DND-41 (cell line): ENCODE results near the gene HPS5.

Source experiments
- ATAC-seq: fragments of 200-7000 bp; cut with Tn5 transposase; 3 replicates; pipeline ENCODE4 v1.9.1; 2021; ENCODE audit warnings: low read depth; ENCODE audit not compliant: insufficient read depth
- DNase-seq: peaks from one replicate; pipeline ENCODE4 v3.0.0-alpha.2; 2020
- H2AFZ ChIP-seq: 2 replicates; pipeline ENCODE4 v1.6.0; 2012; ENCODE audit warnings: low read depth, low read length
- H3K27ac ChIP-seq: 2 replicates; pipeline ENCODE4 v1.5.1; 2012; ENCODE audit warnings: low read length, inconsistent platforms
- H3K27me3 ChIP-seq: fragments of 200-600 bp; sonication (generic); 2 replicates; pipeline ENCODE4 v1.6.0; 2012; ENCODE audit warnings: low read length, mild to moderate bottlenecking, inconsistent platforms; ENCODE audit not compliant: insufficient read depth, poor library complexity
- H3K36me3 ChIP-seq: 2 replicates; pipeline ENCODE4 v1.5.1; 2012; ENCODE audit warnings: low read length, inconsistent platforms; ENCODE audit not compliant: insufficient read depth
- H3K4me1 ChIP-seq: 2 replicates; pipeline ENCODE4 v1.5.1; 2012; ENCODE audit warnings: mild to moderate bottlenecking, low read length; ENCODE audit not compliant: insufficient read depth
- H3K4me2 ChIP-seq: 2 replicates; pipeline ENCODE4 v1.6.0; 2012; ENCODE audit warnings: mild to moderate bottlenecking, moderate library complexity, low read length, inconsistent platforms; ENCODE audit not compliant: insufficient read depth
- H3K4me3 ChIP-seq, 2 experiments: fragments of 200-600 bp in 1 of 2; shearing (Covaris generic) in 1 of 2; 2 replicates each; pipeline ENCODE4 v1.5.1; 2012 to 2016; ENCODE audit warnings: inconsistent platforms in 2 of 2, low read length in 2 of 2, mild to moderate bottlenecking in 2 of 2, low read depth in 1 of 2, moderate library complexity in 1 of 2
- H3K79me2 ChIP-seq: 2 replicates; pipeline ENCODE4 v1.6.0; 2012; ENCODE audit warnings: low read length, inconsistent platforms; ENCODE audit not compliant: insufficient read depth
- H3K9ac ChIP-seq: 2 replicates; pipeline ENCODE4 v1.6.0; 2012; ENCODE audit warnings: low read depth, mild to moderate bottlenecking, inconsistent platforms, low read length, moderate library complexity
- H3K9me3 ChIP-seq: 2 replicates; pipeline ENCODE4 v1.5.1; 2012; ENCODE audit warnings: low read length, moderate library complexity, mild to moderate bottlenecking, inconsistent platforms; ENCODE audit not compliant: insufficient read depth, severe bottlenecking
- H4K20me1 ChIP-seq: 2 replicates; pipeline ENCODE4 v1.6.0; 2012; ENCODE audit warnings: low read length; ENCODE audit not compliant: insufficient read depth
- CTCF ChIP-seq: IDR thresholded peaks from 2 replicates; pipeline ENCODE4 v1.5.1; 2012; ENCODE audit warnings: borderline replicate concordance, low read length, moderate library complexity, mild to moderate bottlenecking; ENCODE audit not compliant: poor library complexity, severe bottlenecking; ENCODE audit errors: extremely low read depth
- EZH2 ChIP-seq: IDR thresholded peaks from 3 replicates; pipeline ENCODE4 v1.6.1; 2012; ENCODE audit warnings: borderline replicate concordance, low read depth, mild to moderate bottlenecking, moderate library complexity, low read length, inconsistent platforms; ENCODE audit not compliant: severe bottlenecking

The HPS5 gene

GRCh38 chr11:18282626-18283025 is 39.3 kb downstream of the HPS5 start:
- TF ChIP-seq EZH2 (no peak), CTCF (no peak)
- DNase-seq: no peak
- no peak for ATAC-seq
- Histone ChIP-seq H3K9me3 (no peaks in the 10 kb centered on the region), H3K36me3 (peaks cover 68% of the 10 kb centered on the region), H4K20me1 (no peaks in the 10 kb centered on the region), H3K4me3 (no peak overlapping the region), H3K27me3 (no peaks in the 10 kb centered on the region), H3K9ac (no peak overlapping the region), H2AFZ (no peak overlapping the region), H3K27ac (no peak overlapping the region), H3K4me1 (no peaks in the 10 kb centered on the region), H3K79me2 (no peaks in the 10 kb centered on the region), H3K4me2 (no peak overlapping the region)

- no peak overlapping the region for H2AFZ ChIP-seq
- no peak overlapping the region for H3K27ac ChIP-seq
- H3K9me3 ChIP-seq: no peaks in the 10 kb centered on the region
- H3K36me3 ChIP-seq: peaks cover 50% of the 10 kb centered on the region
- no peaks in the 10 kb centered on the region for H3K27me3 ChIP-seq
- H3K79me2 ChIP-seq: no peaks in the 10 kb centered on the region
- TF ChIP-seq CTCF (no peak), EZH2 (no peak)
- DNase-seq: no peak
- ATAC-seq: no peak
- H3K4me2 ChIP-seq: no peak overlapping the region
- H3K4me3 ChIP-seq: no peak overlapping the region
- no peak overlapping the region for H3K9ac ChIP-seq
- no peaks in the 10 kb centered on the region for H3K4me1 ChIP-seq
- no peaks in the 10 kb centered on the region for H4K20me1 ChIP-seq
These were observed 41.4 kb downstream of the HPS5 start for GRCh38 chr11:18280438-18281045.

DNA sequence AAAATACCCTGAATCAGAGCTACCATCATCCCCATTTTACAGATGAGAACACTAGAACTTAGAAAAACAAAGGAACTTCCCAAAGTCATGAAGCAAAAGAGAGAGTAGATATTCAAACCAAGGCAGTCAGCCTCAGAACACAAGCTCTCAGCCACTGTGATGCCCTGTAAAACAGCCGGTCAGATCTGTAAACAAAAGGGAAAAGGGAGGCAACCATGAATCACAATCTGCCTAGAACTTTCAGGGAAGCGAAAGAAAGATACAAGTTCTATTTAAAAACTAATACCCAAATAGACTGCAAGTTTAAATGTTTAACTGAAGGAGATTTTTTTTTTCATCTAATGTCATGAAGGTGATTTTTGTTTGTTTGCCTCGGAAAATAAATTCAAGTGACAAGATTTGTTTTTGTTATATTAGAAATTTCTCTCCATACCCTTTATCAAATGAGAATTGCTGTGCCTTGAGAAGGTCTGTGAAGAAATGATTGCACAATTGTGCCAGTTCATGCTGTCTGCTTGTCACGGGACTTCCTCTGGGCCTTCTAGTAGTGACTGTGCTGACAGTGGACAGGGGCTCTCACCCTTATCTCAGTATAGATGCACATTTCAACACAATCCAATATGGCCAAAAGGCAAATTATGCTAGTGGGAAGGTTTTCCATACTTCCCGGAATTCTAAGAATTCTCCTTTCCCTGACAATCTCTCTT is 44.2 kb downstream of the HPS5 start:
- H3K27ac ChIP-seq: no peak overlapping the region
- H3K79me2 ChIP-seq: no peaks in the 10 kb centered on the region
- DNase-seq (no peak), ATAC-seq (no peak)
- no peaks in the 10 kb centered on the region for H4K20me1 ChIP-seq
- H2AFZ ChIP-seq: no peak overlapping the region
- H3K4me1 ChIP-seq: no peaks in the 10 kb centered on the region
- no peak overlapping the region for H3K4me2 ChIP-seq
- no peaks in the 10 kb centered on the region for H3K9me3 ChIP-seq
- no peak for TF ChIP-seq CTCF
- no peak for TF ChIP-seq EZH2
- H3K9ac ChIP-seq: no peak overlapping the region
- H3K27me3 ChIP-seq: no peaks in the 10 kb centered on the region
- H3K36me3 ChIP-seq: peaks cover 31% of the 10 kb centered on the region
- no peak overlapping the region for H3K4me3 ChIP-seq
